SU-DHL-6 (cell line): ENCODE results near the gene TCTN3.
"Not testable (repeated sequence)": the region's sequence is repeated elsewhere in the genome, so short reads cannot be mapped to it uniquely, and the experiment has no call there.

Source experiments
- CTCF ChIP-seq: fragments of 200-600 bp; sonication (generic); IDR thresholded peaks from one replicate; pipeline ENCODE4 v1.5.1; 2017; ENCODE audit warnings: antibody characterized with exemption, mild to moderate bottlenecking, low read length, moderate library complexity; ENCODE audit not compliant: insufficient read depth, poor library complexity, severe bottlenecking
- EZH2phosphoT487 ChIP-seq: fragments of 200-600 bp; sonication (generic), shearing (Covaris generic); conservative IDR thresholded peaks from 2 replicates; pipeline ENCODE4 v1.6.1; 2018; ENCODE audit warnings: mild to moderate bottlenecking, antibody characterized with exemption, low read length, moderate library complexity, mixed read lengths

- not testable (repeated sequence) for TF ChIP-seq CTCF, EZH2phosphoT487
Observed at GRCh38 chr10:95722496-95722895, 28.8 kb upstream of the TCTN3 start.
